ENCODE results near the gene ZMYND10. TPM values are rescaled to one million over a fixed set of nuclear protein-coding genes. Genes with fewer than 3 reads are reported as not detected.

ZMYND10 gene
- total RNA-seq, 2 experiments from 2014 or later: 1.7 to 2.8 TPM

DNA sequence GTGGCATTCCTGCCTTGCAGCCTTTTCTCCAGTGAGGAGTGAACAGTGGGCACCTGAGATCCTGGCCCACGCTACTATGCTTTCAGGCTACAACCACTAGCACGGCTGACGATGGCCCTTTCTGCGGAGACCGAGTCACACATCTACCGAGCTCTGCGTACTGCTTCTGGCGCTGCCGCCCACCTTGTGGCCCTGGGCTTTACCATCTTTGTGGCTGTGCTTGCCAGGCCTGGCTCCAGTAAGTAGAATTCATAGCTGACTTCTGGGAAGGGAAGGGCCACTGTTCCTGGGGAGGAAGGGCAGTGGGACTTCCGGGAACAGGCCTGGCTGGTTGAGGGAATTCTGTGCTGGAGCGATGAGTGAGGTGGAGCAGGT lies 5.8 kb upstream of the ZMYND10 start:
- H2AFZ ChIP-seq (ENCODE audit: low read length): peak overlapping the region; percentile 69; the same call in 1 of the 2 replicates
- peaks cover 44% of the 10 kb centered on the region for H3K36me3 ChIP-seq (ENCODE audit: insufficient read depth, low read length)
- intact Hi-C loops (cut with micrococcal nuclease; ENCODE audit: unreplicated experiment): loop anchor here (1.0 to 5.0 kb wide), 2 partner anchors 8 to 216 kb away; partner anchors contain the start of genes C3orf18, HEMK1 and TMEM115
- no TSS peak for BruUV-seq (replicated peaks)
- H3K79me2 ChIP-seq (ENCODE audit: insufficient read depth, low read depth, low read length): peaks cover 8% of the 10 kb centered on the region; the same call in 1 of the 2 replicates
- peak overlapping the region; percentile 77 for H3K4me3 ChIP-seq (ENCODE audit: low read depth, low read length, poor library complexity, severe bottlenecking)
- ChIA-PET POLR2A (interaction anchor here (1.3 to 2.1 kb wide), 2 partner anchors 8 to 15 kb away, joined by 9 to 22 read pairs; partner anchors contain the start of gene TMEM115), CTCF (ENCODE audit: unreplicated experiment) (interaction anchor here (0.6 kb wide), 1 partner anchor 1832 kb away, joined by 5 read pairs; no protein-coding TSS in a partner anchor)
- no peaks in the 10 kb centered on the region for H4K20me1 ChIP-seq (ENCODE audit: insufficient read depth, low read length)
- no peak for DNase-seq (ENCODE audit: low spot score)
- no peak for TF ChIP-seq EZH2phosphoT487 (IDR thresholded peaks at IDR 0.05; ENCODE audit: borderline replicate concordance, low read depth, low read length)
- TF ChIP-seq, protein P1, sequence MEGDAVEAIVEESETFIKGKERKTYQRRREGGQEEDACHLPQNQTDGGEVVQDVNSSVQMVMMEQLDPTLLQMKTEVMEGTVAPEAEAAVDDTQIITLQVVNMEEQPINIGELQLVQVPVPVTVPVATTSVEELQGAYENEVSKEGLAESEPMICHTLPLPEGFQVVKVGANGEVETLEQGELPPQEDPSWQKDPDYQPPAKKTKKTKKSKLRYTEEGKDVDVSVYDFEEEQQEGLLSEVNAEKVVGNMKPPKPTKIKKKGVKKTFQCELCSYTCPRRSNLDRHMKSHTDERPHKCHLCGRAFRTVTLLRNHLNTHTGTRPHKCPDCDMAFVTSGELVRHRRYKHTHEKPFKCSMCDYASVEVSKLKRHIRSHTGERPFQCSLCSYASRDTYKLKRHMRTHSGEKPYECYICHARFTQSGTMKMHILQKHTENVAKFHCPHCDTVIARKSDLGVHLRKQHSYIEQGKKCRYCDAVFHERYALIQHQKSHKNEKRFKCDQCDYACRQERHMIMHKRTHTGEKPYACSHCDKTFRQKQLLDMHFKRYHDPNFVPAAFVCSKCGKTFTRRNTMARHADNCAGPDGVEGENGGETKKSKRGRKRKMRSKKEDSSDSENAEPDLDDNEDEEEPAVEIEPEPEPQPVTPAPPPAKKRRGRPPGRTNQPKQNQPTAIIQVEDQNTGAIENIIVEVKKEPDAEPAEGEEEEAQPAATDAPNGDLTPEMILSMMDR (conservative IDR thresholded peaks at IDR 0.05; ENCODE audit: low read length): no peak
- no peaks in the 10 kb centered on the region for H3K9me2 ChIP-seq (ENCODE audit: insufficient read depth, low read length)
- H3K4me1 ChIP-seq (ENCODE audit: insufficient read depth, low read length, poor library complexity, severe bottlenecking): peaks cover 30% of the 10 kb centered on the region
- no peaks in the 10 kb centered on the region for H3K9me3 ChIP-seq (ENCODE audit: low read length)
- peak overlapping the region; percentile 92 for H3K4me2 ChIP-seq (ENCODE audit: low read length)
- H3K27ac ChIP-seq (ENCODE audit: low read depth, low read length, poor library complexity, severe bottlenecking): no peak overlapping the region

DNA sequence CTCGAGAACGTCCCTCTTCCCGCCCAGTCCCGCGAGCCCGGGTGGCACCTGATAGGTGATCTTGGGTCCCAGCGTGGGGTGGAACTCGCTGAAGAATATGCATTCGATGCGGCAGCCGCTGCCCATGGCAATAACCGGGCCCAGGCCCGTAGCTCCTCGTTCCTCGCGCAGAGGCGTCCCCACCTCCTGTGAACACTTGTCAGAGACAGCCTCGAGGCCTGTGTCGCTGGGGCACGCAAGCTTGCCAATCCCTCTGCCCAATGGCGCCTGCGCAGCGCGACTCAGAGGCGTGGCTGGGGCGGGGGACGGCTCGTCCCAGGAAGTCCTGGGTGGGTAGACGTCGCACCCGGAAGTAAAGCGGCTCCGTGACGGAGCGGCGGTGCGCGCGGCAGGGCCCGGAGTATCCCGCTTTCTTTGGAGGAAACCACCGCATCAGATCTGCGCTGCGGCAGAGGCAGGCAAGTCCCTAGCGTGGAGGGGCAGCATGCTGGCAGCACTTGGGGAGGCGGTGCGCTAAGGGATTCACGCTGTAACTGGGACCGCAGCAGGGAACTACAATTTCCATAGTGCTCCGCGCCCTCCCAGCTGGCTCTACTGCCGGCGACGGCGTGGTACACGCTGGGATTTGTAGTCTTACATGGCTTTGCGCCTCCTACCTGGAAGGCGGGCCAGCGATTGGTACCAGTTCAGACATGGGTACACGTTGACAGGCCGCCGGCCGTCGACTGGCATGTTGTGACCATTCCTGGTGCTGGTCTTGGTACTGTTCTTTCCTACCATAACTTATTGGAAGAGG lies 5.2 kb upstream of the ZMYND10 start, which contains the start of the genes CYB561D2 and NPRL2:
Gene CYB561D2 (plus strand): TSS at position 336 of the 796 bp plus-strand sequence. CDS start 572 bp downstream, outside the sequence.
Gene NPRL2 (minus strand): TSS at position 249 of the 796 bp plus-strand sequence. CDS start 123 bp downstream, at position 126.
- no peaks in the 10 kb centered on the region for H4K20me1 ChIP-seq (ENCODE audit: insufficient read depth, low read length)
- intact Hi-C loops (cut with micrococcal nuclease; ENCODE audit: unreplicated experiment): loop anchor here (1.0 to 5.0 kb wide), 2 partner anchors 9 to 217 kb away; partner anchors contain the start of genes C3orf18, HEMK1 and TMEM115
- BruUV-seq (replicated peaks): TSS peak; percentile 61
- peaks cover 8% of the 10 kb centered on the region; the same call in 1 of the 2 replicates for H3K79me2 ChIP-seq (ENCODE audit: insufficient read depth, low read depth, low read length)
- ChIA-PET POLR2A (interaction anchor here (0.6 to 2.1 kb wide), 9 partner anchors 9 to 410 kb away, joined by 3 to 22 read pairs (median 6); partner anchors contain the start of genes RASSF1 and TMEM115), CTCF (ENCODE audit: unreplicated experiment) (interaction anchor here (0.6 to 1.0 kb wide), 3 partner anchors 10 to 1833 kb away, joined by 4 to 5 read pairs (median 5); no protein-coding TSS in a partner anchor)
- peak within 1 kb of the TSS; percentile 63 for H3K27ac ChIP-seq (ENCODE audit: low read depth, low read length, poor library complexity, severe bottlenecking)
- peak; percentile 96 for DNase-seq (ENCODE audit: low spot score)
- H3K36me3 ChIP-seq (ENCODE audit: insufficient read depth, low read length): peaks cover 40% of the 10 kb centered on the region
- peak within 1 kb of the TSS; percentile 77 for H3K4me3 ChIP-seq (ENCODE audit: low read depth, low read length, poor library complexity, severe bottlenecking)
- H3K9me2 ChIP-seq (ENCODE audit: insufficient read depth, low read length): no peaks in the 10 kb centered on the region
- H2AFZ ChIP-seq (ENCODE audit: low read length): peak within 1 kb of the TSS; percentile 69; the same call in 1 of the 2 replicates
- peak within 1 kb of the TSS; percentile 92 for H3K4me2 ChIP-seq (ENCODE audit: low read length)
- H3K9me3 ChIP-seq (ENCODE audit: low read length): no peaks in the 10 kb centered on the region
- TF ChIP-seq, protein P1 (conservative IDR thresholded peaks at IDR 0.05; ENCODE audit: low read length): no peak
- TF ChIP-seq EZH2phosphoT487 (IDR thresholded peaks at IDR 0.05; ENCODE audit: borderline replicate concordance, low read depth, low read length): no peak
- H3K4me1 ChIP-seq (ENCODE audit: insufficient read depth, low read length, poor library complexity, severe bottlenecking): peaks cover 29% of the 10 kb centered on the region

Data from OCI-LY7 (cell line).